ENCODE data around the gene FOXA1. TPM values are rescaled to one million over a fixed set of nuclear protein-coding genes. Genes with fewer than 3 reads are reported as not detected.

FOXA1 gene
- total RNA-seq, 4 donors from 2014 or later: 7.4 to 24.6 (median 21.4) TPM

DNA sequence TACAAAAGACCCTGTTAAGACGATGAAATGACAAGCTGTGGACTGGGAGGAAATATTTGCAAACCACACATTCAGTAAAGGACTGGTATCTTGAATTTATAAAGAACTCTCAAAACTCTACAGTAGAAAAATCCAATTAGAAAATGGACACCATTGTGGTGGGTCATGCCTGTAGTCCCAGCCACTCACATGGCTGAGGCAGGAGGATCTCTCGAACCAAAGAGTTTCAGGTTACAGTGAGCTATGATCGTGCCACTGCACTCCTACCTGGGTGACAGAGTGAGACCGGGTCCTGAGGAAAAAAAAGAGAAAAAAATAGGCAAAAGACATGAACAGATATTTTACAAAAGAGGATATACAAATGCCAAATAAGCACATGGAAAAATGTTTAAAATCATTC, 42.3 kb upstream of the FOXA1 start:
- H3K4me3 ChIP-seq: no peak overlapping the region
- H3K36me3 ChIP-seq: no peaks in the 10 kb centered on the region
- H3K27me3 ChIP-seq: no peaks in the 10 kb centered on the region
- DNase-seq: no peak
- no peak for TF ChIP-seq POLR2A (IDR thresholded peaks at IDR 0.05)
- TF ChIP-seq, protein P1, sequence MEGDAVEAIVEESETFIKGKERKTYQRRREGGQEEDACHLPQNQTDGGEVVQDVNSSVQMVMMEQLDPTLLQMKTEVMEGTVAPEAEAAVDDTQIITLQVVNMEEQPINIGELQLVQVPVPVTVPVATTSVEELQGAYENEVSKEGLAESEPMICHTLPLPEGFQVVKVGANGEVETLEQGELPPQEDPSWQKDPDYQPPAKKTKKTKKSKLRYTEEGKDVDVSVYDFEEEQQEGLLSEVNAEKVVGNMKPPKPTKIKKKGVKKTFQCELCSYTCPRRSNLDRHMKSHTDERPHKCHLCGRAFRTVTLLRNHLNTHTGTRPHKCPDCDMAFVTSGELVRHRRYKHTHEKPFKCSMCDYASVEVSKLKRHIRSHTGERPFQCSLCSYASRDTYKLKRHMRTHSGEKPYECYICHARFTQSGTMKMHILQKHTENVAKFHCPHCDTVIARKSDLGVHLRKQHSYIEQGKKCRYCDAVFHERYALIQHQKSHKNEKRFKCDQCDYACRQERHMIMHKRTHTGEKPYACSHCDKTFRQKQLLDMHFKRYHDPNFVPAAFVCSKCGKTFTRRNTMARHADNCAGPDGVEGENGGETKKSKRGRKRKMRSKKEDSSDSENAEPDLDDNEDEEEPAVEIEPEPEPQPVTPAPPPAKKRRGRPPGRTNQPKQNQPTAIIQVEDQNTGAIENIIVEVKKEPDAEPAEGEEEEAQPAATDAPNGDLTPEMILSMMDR (IDR thresholded peaks at IDR 0.05): no peak
- no peaks in the 10 kb centered on the region for H3K4me1 ChIP-seq
- no peaks in the 10 kb centered on the region for H3K9me3 ChIP-seq
- H3K27ac ChIP-seq: no peak overlapping the region

DNA sequence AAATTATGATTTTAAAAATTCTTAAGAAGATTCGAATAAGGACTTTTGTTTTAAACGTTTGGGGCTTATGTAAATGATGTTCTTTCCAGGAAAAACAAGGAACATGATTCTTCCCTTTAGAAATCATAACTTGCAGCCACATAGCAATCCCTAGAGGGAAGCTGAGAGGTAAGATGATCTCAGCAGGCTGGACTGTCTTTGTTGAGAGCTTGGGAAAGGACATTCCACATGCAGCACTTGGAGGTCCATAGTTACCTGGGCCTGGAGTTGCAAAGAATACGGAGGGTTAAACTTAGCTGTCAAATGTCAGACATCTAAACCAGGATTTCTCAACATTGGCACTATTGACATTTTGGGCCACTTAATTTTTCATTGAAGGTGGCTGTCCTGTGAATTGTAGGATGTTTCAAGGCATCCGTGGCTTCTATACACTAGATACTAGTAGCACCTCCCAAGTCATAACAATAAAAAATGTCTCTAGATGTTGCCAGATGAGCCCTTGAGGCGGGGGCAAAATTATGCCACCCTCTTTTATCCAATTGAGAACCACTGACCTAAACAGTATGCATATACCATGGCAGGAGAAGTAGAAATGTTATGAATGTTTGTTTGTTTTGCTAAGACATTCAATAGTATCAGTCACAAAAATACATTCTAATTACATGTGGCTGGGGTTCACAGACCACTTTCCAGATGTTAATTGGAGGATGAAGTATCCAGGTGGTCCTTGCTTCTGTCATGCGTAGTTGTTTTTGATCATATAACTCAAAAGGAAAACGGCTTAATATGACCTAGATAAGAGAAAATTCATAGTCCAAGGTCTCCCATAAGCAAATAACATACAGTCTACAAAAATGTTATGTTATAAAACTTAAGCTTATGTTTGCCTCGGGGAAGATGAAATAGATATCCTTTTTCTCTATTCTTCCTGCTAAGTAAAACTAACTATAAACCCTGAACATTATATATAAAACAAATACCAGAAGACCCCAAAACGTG, 30.8 kb upstream of the FOXA1 start:
- Histone ChIP-seq H3K4me1 (no peaks in the 10 kb centered on the region), H3K36me3 (no peaks in the 10 kb centered on the region), H3K9me3 (no peaks in the 10 kb centered on the region), H3K27ac (no peak overlapping the region), H3K27me3 (no peaks in the 10 kb centered on the region), H3K4me3 (no peak overlapping the region)
- TF ChIP-seq, protein P1 (IDR thresholded peaks at IDR 0.05): no peak
- TF ChIP-seq POLR2A (IDR thresholded peaks at IDR 0.05): no peak
- DNase-seq: no peak

DNA sequence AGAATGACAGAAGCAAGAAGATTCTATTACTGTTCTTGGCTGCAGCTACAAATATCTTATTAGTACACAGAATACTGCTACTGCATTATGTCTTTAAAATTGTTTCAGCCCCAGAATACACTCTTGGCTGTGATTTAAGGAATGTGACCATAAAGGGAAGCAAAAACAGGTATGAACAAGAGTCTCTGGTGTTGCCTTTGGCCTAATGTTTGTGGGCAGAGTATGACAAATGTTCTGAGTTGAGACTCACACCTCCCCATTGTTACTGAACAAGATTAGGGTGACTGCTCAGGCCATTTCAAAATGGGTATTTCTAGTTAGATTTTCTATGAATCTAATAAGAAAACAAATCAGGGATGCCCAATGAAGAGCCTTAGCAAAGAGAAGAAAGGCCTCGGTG, 28.9 kb upstream of the FOXA1 start:
- no peak for DNase-seq
- Histone ChIP-seq H3K9me3 (no peaks in the 10 kb centered on the region), H3K36me3 (no peaks in the 10 kb centered on the region), H3K27ac (no peak overlapping the region), H3K4me1 (no peaks in the 10 kb centered on the region), H3K27me3 (no peaks in the 10 kb centered on the region), H3K4me3 (no peak overlapping the region)
- no peak for TF ChIP-seq POLR2A (IDR thresholded peaks at IDR 0.05)
- TF ChIP-seq, protein P1 (IDR thresholded peaks at IDR 0.05): no peak

DNA sequence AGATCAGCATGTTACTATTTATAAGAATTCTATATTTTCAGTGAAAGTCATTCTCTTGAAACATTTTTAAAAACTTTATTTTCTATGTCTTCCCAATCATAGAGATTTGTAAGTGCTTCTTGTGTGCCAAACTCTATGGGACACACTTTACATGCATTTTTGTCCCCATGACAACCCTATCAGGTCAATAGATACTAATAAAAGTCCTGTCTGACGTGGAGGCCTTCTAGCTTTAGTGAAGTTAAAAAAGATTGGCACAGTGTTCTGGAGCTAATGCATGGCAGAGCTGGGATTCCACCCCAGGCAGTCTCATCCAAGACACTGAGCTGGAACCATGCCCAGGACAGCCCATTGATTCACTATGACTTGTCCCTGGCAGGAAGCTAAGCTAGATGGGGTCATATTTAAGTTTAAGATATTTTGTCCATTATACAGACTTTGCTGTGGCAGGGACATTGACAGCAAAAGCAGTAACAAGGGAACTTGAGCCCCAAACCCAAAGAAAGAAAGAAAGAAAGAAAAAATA, 28.4 kb upstream of the FOXA1 start:
- Histone ChIP-seq H3K4me1 (no peaks in the 10 kb centered on the region), H3K27ac (no peak overlapping the region), H3K9me3 (no peaks in the 10 kb centered on the region), H3K27me3 (no peaks in the 10 kb centered on the region), H3K36me3 (no peaks in the 10 kb centered on the region), H3K4me3 (no peak overlapping the region)
- no peak for DNase-seq
- no peak for TF ChIP-seq POLR2A (IDR thresholded peaks at IDR 0.05)
- TF ChIP-seq, protein P1 (IDR thresholded peaks at IDR 0.05): no peak

DNA sequence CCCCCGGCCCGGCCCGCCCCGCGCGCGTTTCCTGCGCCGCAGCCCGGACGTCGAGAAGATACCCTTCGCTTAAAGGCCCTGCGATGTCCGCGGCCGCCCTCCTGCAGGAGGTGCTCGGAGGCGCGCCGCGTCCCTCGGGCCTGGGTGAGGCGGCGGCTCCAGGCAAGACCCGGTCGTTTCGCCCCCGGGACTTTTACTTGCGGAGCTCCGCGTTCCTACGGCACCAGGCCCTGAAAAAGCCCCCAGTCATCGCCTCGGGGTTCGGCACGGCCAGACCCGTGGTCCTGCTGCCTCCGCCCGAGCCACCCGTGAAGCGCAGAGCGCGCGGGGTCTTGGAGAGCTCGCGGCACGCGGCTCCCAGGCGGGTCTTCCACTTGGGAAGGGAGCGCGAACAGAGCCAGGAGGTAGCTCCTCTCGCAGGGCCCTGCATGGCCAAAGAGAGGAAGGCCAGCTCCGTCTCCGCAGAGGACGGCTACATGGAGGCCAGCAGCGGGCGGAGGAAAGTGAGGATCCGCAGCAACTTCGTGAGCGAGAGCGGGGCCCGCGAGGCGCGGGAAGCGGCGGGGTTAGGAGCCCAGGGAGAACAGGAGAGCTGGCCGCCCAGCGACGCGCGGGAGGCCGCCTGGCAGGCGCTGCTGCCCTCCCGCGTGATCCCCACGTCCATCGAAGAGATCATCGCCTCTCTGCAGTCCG, 27.3 kb upstream of the FOXA1 start:
- H3K36me3 ChIP-seq: no peaks in the 10 kb centered on the region
- no peak overlapping the region for H3K4me3 ChIP-seq
- no peaks in the 10 kb centered on the region for H3K4me1 ChIP-seq
- TF ChIP-seq, protein P1 (IDR thresholded peaks at IDR 0.05): no peak
- TF ChIP-seq POLR2A (IDR thresholded peaks at IDR 0.05): no peak
- no peak for DNase-seq
- no peak overlapping the region for H3K27ac ChIP-seq
- H3K27me3 ChIP-seq: no peaks in the 10 kb centered on the region
- H3K9me3 ChIP-seq: no peaks in the 10 kb centered on the region
